Activated naive CD4-positive, alpha-beta T cell treated with anti-CD3 and anti-CD28 coated beads, Interleukin-2, amount 10 ng/mL, durations not matched to agents 5 hours and 36 hours (primary cell): ENCODE measurements around the gene RAP1GDS1. TPM values are rescaled to one million over a fixed set of nuclear protein-coding genes. Genes with fewer than 3 reads are reported as not detected.

Experiments
- total RNA-seq, 2 experiments: library from RNA; stranded (reverse); gene quantifications; one replicate each; pipeline ENCODE4 v1.2.3, GENCODE V29; 2021

The RAP1GDS1 gene, protein sequence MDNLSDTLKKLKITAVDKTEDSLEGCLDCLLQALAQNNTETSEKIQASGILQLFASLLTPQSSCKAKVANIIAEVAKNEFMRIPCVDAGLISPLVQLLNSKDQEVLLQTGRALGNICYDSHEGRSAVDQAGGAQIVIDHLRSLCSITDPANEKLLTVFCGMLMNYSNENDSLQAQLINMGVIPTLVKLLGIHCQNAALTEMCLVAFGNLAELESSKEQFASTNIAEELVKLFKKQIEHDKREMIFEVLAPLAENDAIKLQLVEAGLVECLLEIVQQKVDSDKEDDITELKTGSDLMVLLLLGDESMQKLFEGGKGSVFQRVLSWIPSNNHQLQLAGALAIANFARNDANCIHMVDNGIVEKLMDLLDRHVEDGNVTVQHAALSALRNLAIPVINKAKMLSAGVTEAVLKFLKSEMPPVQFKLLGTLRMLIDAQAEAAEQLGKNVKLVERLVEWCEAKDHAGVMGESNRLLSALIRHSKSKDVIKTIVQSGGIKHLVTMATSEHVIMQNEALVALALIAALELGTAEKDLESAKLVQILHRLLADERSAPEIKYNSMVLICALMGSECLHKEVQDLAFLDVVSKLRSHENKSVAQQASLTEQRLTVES
- 10 to 100 TPM; 44.6 to 48.5 TPM for total RNA-seq

DNA sequence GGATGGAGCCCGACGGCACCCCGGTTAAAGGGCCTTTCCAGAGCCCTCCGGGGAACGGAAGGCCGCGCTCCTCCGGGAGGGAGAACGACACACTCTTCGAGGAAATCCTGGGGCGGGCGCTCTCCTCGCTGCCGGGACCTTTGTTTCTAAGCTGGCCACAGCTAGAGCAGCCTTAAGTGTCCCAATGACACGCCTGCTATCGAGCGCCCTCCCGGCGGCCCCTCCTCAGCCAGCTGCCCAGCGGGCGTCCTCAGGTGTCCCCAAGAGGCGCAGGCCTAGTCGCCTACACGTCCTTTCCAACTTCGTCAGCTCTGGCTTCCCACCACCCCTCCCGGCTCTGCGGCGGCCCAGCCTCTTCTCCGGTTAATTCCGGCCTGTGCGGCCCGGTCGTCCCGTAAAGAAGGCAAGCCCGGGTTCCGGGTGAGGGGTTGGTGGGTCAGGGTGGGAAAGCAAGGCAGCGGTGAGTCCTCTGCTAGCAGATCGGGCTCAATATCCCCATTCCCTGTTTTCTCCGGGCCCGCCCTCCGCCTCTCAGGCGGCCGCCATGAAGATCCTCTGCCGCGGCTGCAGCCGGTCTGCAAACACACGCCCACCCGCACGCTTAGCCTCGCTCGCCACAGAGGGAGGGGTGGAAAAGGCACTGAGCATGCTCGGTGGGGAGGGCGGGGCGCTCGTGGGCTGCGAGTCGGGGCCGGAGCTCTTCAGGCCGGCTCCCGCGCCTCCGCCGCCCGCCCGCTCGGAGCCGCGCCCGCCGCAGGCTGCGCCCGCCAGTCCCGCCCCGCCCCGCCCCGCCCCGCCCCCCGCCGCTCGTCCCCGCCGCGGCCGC, at the start of gene RAP1GDS1:
Gene RAP1GDS1, plus strand, starts transcription at position 806 of the 826 bp plus-strand sequence. CDS start 182 bp downstream, outside the sequence.

Other genes with a start within 250 kb of the RAP1GDS1 start
- gene STPG2, start 117.9 kb upstream of the RAP1GDS1 start, total RNA-seq = under 1 TPM in 1 of 2 experiments, not detected in 1; 0.13 TPM